GM10266 (cell line): ENCODE data around the gene EGFL8.
"Not testable (repeated sequence)": the region's sequence is repeated elsewhere in the genome, so short reads cannot be mapped to it uniquely, and the experiment has no call there.

Experiments
- DNase-seq: peaks from one replicate; pipeline ENCODE4 v3.0.0; 2012; ENCODE audit errors: extremely low spot score
- TF ChIP-seq, protein P1 (sequence below): IDR thresholded peaks from 2 replicates; pipeline ENCODE4 v1.5.1; 2012; ENCODE audit warnings: mild to moderate bottlenecking, low read depth; ENCODE audit not compliant: control insufficient read depth, insufficient read depth; ENCODE audit errors: missing control alignments

The EGFL8 gene

DNA sequence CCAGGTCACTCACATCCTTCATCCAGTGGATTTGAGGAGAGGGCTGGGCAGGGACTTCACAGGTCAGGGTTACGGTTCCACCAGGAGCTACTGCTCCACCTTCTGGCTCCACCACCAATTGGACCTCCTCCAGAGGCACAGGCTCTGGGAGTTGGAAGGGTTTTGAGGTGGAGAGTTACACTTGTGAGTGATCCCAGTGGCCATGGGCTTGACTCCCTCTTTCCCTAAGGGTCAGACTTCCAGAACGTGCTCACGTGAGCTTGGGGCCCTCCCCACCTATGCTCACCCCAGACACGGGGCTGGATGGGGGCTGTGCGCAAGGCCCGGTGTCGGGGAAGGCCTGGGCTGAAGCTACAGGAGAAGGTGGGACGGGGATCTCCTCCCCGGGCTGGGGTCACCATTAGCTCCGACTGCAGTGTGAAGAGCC is 18.2 kb downstream of the EGFL8 start:
- TF ChIP-seq, protein P1, sequence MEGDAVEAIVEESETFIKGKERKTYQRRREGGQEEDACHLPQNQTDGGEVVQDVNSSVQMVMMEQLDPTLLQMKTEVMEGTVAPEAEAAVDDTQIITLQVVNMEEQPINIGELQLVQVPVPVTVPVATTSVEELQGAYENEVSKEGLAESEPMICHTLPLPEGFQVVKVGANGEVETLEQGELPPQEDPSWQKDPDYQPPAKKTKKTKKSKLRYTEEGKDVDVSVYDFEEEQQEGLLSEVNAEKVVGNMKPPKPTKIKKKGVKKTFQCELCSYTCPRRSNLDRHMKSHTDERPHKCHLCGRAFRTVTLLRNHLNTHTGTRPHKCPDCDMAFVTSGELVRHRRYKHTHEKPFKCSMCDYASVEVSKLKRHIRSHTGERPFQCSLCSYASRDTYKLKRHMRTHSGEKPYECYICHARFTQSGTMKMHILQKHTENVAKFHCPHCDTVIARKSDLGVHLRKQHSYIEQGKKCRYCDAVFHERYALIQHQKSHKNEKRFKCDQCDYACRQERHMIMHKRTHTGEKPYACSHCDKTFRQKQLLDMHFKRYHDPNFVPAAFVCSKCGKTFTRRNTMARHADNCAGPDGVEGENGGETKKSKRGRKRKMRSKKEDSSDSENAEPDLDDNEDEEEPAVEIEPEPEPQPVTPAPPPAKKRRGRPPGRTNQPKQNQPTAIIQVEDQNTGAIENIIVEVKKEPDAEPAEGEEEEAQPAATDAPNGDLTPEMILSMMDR, result no peak
- DNase-seq, result no peak

- TF ChIP-seq, protein P1, result no peak
- DNase-seq, result no peak
Observed at GRCh38 chr6:32183030-32183429, 18.6 kb downstream of the EGFL8 start.

- no peak for DNase-seq
- TF ChIP-seq, protein P1, result no peak
Observed at GRCh38 chr6:32183483-32184083, 19.2 kb downstream of the EGFL8 start.

DNA sequence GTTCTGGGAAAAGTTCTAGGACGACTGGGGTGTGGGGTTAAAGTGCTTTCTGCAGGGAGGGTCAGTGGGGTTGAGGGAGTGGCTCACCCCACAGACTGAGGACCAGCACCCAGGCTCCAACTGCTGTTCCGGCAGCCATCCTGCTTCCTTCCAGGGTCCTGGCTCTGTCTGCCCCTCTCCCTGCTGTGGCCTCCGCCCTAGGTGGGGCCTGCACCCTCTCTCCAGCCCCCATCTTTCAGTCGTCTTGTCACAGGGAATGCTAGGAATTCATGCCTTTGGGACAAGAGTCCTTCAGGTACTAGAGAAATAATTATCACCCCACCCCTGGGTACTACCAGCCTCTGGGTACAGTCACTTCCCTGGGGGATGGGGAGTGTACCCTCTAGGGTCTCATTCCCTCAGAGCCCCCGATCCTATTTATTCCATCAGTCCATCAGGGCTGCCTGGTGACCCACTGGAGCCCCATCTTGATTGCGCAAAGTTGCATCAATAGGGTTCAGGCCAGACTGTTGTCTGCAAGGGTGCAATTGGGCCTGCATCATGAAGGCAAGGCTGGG is 19.8 kb downstream of the EGFL8 start, which contains the start of gene AGER:
Gene AGER, minus strand, starts transcription at position 170 of the 557 bp plus-strand sequence. Its CDS starts 31 bp downstream, at position 139.
- TF ChIP-seq, protein P1, result no peak
- no peak for DNase-seq

- DNase-seq, result not testable (repeated sequence)
Observed at GRCh38 chr6:32185681-32186131, 21.3 kb downstream of the EGFL8 start.

DNA sequence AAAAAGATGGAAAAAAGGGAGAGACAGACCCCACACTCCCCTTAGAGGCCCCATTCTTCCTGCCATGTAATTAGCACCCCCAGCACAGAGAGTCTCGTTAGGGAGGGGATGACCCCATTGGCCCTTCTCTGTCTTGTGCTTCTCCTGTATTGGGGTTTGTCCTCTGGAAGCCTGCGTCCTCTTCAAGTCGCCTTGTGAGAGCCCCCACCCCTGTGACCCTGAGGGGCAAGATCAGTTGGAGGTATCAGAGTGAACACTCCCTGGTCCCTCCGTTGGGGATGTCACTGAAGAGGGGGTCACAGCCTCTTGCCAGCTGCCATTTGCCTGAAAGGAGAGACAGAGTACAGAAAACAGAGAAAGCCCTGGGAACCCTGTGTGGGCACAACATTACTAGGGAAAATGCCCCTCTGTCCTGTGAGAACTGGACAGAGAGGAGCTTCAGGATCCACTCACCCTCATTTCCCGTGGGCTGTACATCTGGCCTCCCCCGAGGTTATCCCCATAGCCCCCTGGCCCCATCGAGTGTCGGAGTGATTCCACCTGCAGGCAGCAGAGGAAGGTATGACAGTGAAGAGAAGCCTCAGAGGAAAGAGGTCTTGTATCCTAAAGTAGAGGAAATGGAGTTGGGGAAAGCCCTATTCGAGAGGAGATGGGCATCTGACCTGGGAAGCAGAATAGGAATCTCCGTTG is 21.9 kb downstream of the EGFL8 start:
- not testable (repeated sequence) for DNase-seq

DNA sequence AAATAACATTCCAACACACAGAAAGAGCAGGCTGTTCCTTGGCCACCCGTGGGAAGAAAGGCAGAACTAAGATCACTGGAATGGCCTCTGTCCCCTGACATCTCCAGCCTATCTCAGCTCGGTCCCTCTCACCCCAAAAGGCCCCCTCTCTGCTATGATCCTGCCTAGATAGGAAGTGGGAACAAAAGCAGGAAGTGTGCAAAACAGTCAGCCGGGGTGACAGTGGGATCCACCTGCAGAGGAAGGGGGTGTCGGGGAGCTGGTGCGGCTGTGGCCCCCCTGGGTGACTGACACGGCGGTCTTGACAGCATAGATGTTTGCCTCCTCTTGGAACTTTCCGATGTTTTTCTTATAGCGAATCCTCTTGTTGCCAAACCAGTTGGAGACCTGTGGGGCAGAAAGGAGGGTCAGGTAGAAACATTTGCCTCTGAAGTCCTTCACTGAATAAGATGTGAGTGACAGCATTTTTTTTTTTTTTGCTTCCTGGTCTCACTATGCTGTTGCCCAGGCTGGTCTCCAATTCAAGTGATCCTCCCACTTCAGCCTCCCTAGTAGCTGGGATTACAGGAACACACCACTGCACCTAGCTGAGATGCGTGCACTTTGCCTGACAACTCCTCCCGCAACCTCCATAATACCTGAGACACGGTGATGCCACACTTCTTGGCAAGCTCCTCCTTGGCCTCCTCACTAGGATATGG is 22.8 kb downstream of the EGFL8 start:
- no peak for DNase-seq
- TF ChIP-seq, protein P1, result no peak

- DNase-seq, result not testable (repeated sequence)
Observed at GRCh38 chr6:32187725-32188380, 23.5 kb downstream of the EGFL8 start.
